Subcutaneous adipose tissue (tissue), 4 donors: ENCODE measurements around the gene SLC12A6. TPM values are rescaled to one million over a fixed set of nuclear protein-coding genes. Genes with fewer than 3 reads are reported as not detected.

Source experiments
- CTCF ChIP-seq: fragments of 450-650 bp; IDR thresholded peaks from one replicate; pipeline ENCODE4 v1.5.1; 2016; ENCODE audit warnings: low read depth, mild to moderate bottlenecking, control low read depth, antibody characterized with exemption, moderate library complexity
- total RNA-seq, 4 donors: library from RNA; depleted of rRNA; stranded (reverse); fragments of >200 nt; gene quantifications; one replicate each; pipeline ENCODE4 v1.1.0, GENCODE V29; 2016

The SLC12A6 gene
- total RNA-seq, 4 donors from 2014 or later, result 22.0 to 58.0 (median 27.1) TPM

GRCh38 chr15:34366271-34367065, 28.9 kb upstream of the SLC12A6 start:
- no peak for TF ChIP-seq CTCF

GRCh38 chr15:34365836-34366235, 28.3 kb upstream of the SLC12A6 start:
- TF ChIP-seq CTCF, result no peak

GRCh38 chr15:34365091-34365825, 27.7 kb upstream of the SLC12A6 start:
- no peak for TF ChIP-seq CTCF

GRCh38 chr15:34364041-34364440, 26.5 kb upstream of the SLC12A6 start:
- TF ChIP-seq CTCF, result no peak

- TF ChIP-seq CTCF, result no peak
Measured at GRCh38 chr15:34362047-34362773, 24.6 kb upstream of the SLC12A6 start.

- no peak for TF ChIP-seq CTCF
Measured at GRCh38 chr15:34361278-34361677, 23.7 kb upstream of the SLC12A6 start.

- no peak for TF ChIP-seq CTCF
Measured at GRCh38 chr15:34360298-34360697, 22.7 kb upstream of the SLC12A6 start.
